C4-2B (cell line): Measurements from ENCODE around the gene SLC6A13.

Experiments used
- ZFX ChIP-seq: fragments of 450-650 bp; IDR thresholded peaks from 2 replicates; pipeline ENCODE4 v1.6.1; 2017
- TF ChIP-seq, protein P1 (sequence below): fragments of 450-650 bp; conservative IDR thresholded peaks from 2 replicates; pipeline ENCODE4 v1.5.1; 2017; ENCODE audit warnings: mild to moderate bottlenecking

DNA sequence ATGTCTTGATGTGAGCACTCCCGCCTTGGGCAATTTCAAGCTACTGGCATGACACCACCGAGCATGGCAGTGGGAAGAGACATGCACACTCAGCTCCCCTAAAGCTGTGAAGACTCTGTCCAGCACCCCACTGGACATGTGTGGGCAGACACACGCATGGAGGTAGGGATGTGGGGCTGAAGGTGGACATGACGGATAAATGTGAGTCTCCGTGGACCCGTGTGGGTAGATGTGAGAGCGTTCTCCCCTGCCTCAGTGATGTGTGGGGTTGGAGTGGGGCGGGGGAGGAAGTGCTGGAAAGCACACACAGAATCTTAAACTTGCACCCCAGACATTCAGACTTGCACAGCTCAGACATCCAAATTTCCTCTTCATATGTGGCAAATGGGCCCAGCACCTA, 61.3 kb downstream of the SLC6A13 start:
- TF ChIP-seq, protein P1, sequence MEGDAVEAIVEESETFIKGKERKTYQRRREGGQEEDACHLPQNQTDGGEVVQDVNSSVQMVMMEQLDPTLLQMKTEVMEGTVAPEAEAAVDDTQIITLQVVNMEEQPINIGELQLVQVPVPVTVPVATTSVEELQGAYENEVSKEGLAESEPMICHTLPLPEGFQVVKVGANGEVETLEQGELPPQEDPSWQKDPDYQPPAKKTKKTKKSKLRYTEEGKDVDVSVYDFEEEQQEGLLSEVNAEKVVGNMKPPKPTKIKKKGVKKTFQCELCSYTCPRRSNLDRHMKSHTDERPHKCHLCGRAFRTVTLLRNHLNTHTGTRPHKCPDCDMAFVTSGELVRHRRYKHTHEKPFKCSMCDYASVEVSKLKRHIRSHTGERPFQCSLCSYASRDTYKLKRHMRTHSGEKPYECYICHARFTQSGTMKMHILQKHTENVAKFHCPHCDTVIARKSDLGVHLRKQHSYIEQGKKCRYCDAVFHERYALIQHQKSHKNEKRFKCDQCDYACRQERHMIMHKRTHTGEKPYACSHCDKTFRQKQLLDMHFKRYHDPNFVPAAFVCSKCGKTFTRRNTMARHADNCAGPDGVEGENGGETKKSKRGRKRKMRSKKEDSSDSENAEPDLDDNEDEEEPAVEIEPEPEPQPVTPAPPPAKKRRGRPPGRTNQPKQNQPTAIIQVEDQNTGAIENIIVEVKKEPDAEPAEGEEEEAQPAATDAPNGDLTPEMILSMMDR = no peak
- TF ChIP-seq ZFX = no peak
